ENCODE measurements around the gene PLA2G4C.

Gene PLA2G4C

GRCh38 chr19:48025480-48025879 is 85.1 kb downstream of the PLA2G4C start:
- Histone ChIP-seq H3K36me3 (ENCODE audit: insufficient read depth, low read length) (no peaks in the 10 kb centered on the region), H3K27me3 (ENCODE audit: insufficient read depth, low read length, poor library complexity) (peaks cover 16% of the 10 kb centered on the region), H3K9me3 (ENCODE audit: insufficient read depth, low read length, severe bottlenecking) (no peaks in the 10 kb centered on the region), H2AFZ (ENCODE audit: low read depth, low read length) (no peak overlapping the region), H3K4me1 (ENCODE audit: insufficient read depth, low read length) (no peaks in the 10 kb centered on the region), H3K27ac (ENCODE audit: low read length) (no peak overlapping the region), H3K4me3 (ENCODE audit: low read depth in 1 of 2, low read length in 2 of 2) (no peak overlapping the region), H4K20me1 (ENCODE audit: insufficient read depth, low read length) (no peaks in the 10 kb centered on the region), H3K9ac (ENCODE audit: low read depth, low read length) (no peak overlapping the region), H3K79me2 (ENCODE audit: insufficient read depth, low read length) (no peaks in the 10 kb centered on the region), H3K4me2 (ENCODE audit: insufficient read depth, low read length) (no peak overlapping the region)
- DNase-seq (no peak), ATAC-seq (ENCODE audit: insufficient read depth, low read depth) (no peak)
- TF ChIP-seq EZH2 (IDR thresholded peaks at IDR 0.05; ENCODE audit: borderline replicate concordance, low read depth, low read length, severe bottlenecking) (no peak), CTCF (IDR thresholded peaks at IDR 0.05; ENCODE audit: borderline replicate concordance, extremely low read depth, low read length, poor library complexity, severe bottlenecking) (no peak)

- Histone ChIP-seq H3K79me2 (ENCODE audit: insufficient read depth, low read length) (no peaks in the 10 kb centered on the region), H3K4me1 (ENCODE audit: insufficient read depth, low read length) (no peaks in the 10 kb centered on the region), H3K9ac (ENCODE audit: low read depth, low read length) (no peak overlapping the region), H3K9me3 (ENCODE audit: insufficient read depth, low read length, severe bottlenecking) (no peaks in the 10 kb centered on the region), H4K20me1 (ENCODE audit: insufficient read depth, low read length) (no peaks in the 10 kb centered on the region), H3K27me3 (ENCODE audit: insufficient read depth, low read length, poor library complexity) (peaks cover 18% of the 10 kb centered on the region), H3K4me3 (ENCODE audit: low read depth in 1 of 2, low read length in 2 of 2) (no peak overlapping the region), H3K36me3 (ENCODE audit: insufficient read depth, low read length) (no peaks in the 10 kb centered on the region), H3K4me2 (ENCODE audit: insufficient read depth, low read length) (no peak overlapping the region), H3K27ac (ENCODE audit: low read length) (no peak overlapping the region), H2AFZ (ENCODE audit: low read depth, low read length) (no peak overlapping the region)
- TF ChIP-seq CTCF (IDR thresholded peaks at IDR 0.05; ENCODE audit: borderline replicate concordance, extremely low read depth, low read length, poor library complexity, severe bottlenecking), result no peak
- TF ChIP-seq EZH2 (IDR thresholded peaks at IDR 0.05; ENCODE audit: borderline replicate concordance, low read depth, low read length, severe bottlenecking), result no peak
- no peak for ATAC-seq (ENCODE audit: insufficient read depth, low read depth)
- no peak for DNase-seq
Measured at GRCh38 chr19:48023518-48023917, 87.1 kb downstream of the PLA2G4C start.

GRCh38 chr19:48023011-48023410 is 87.6 kb downstream of the PLA2G4C start:
- H3K27me3 ChIP-seq (ENCODE audit: insufficient read depth, low read length, poor library complexity), result peaks cover 18% of the 10 kb centered on the region
- DNase-seq, result no peak
- H3K9ac ChIP-seq (ENCODE audit: low read depth, low read length), result no peak overlapping the region
- no peak for TF ChIP-seq CTCF (IDR thresholded peaks at IDR 0.05; ENCODE audit: borderline replicate concordance, extremely low read depth, low read length, poor library complexity, severe bottlenecking)
- no peak for TF ChIP-seq EZH2 (IDR thresholded peaks at IDR 0.05; ENCODE audit: borderline replicate concordance, low read depth, low read length, severe bottlenecking)
- H3K27ac ChIP-seq (ENCODE audit: low read length), result no peak overlapping the region
- no peaks in the 10 kb centered on the region for H3K36me3 ChIP-seq (ENCODE audit: insufficient read depth, low read length)
- H3K9me3 ChIP-seq (ENCODE audit: insufficient read depth, low read length, severe bottlenecking), result no peaks in the 10 kb centered on the region
- H2AFZ ChIP-seq (ENCODE audit: low read depth, low read length), result no peak overlapping the region
- H4K20me1 ChIP-seq (ENCODE audit: insufficient read depth, low read length), result no peaks in the 10 kb centered on the region
- H3K4me1 ChIP-seq (ENCODE audit: insufficient read depth, low read length), result no peaks in the 10 kb centered on the region
- H3K4me3 ChIP-seq (ENCODE audit: low read depth in 1 of 2, low read length in 2 of 2), result no peak overlapping the region
- no peaks in the 10 kb centered on the region for H3K79me2 ChIP-seq (ENCODE audit: insufficient read depth, low read length)
- no peak overlapping the region for H3K4me2 ChIP-seq (ENCODE audit: insufficient read depth, low read length)
- ATAC-seq (ENCODE audit: insufficient read depth, low read depth), result no peak

- TF ChIP-seq CTCF (IDR thresholded peaks at IDR 0.05; ENCODE audit: borderline replicate concordance, extremely low read depth, low read length, poor library complexity, severe bottlenecking) (no peak), EZH2 (IDR thresholded peaks at IDR 0.05; ENCODE audit: borderline replicate concordance, low read depth, low read length, severe bottlenecking) (no peak)
- no peaks in the 10 kb centered on the region for H3K4me1 ChIP-seq (ENCODE audit: insufficient read depth, low read length)
- H3K4me2 ChIP-seq (ENCODE audit: insufficient read depth, low read length), result no peak overlapping the region
- peaks cover 17% of the 10 kb centered on the region for H3K27me3 ChIP-seq (ENCODE audit: insufficient read depth, low read length, poor library complexity)
- no peaks in the 10 kb centered on the region for H3K79me2 ChIP-seq (ENCODE audit: insufficient read depth, low read length)
- no peaks in the 10 kb centered on the region for H3K36me3 ChIP-seq (ENCODE audit: insufficient read depth, low read length)
- ATAC-seq (ENCODE audit: insufficient read depth, low read depth) (no peak), DNase-seq (no peak)
- no peak overlapping the region for H3K4me3 ChIP-seq (ENCODE audit: low read depth in 1 of 2, low read length in 2 of 2)
- no peak overlapping the region for H3K9ac ChIP-seq (ENCODE audit: low read depth, low read length)
- no peaks in the 10 kb centered on the region for H3K9me3 ChIP-seq (ENCODE audit: insufficient read depth, low read length, severe bottlenecking)
- H4K20me1 ChIP-seq (ENCODE audit: insufficient read depth, low read length), result no peaks in the 10 kb centered on the region
- no peak overlapping the region for H2AFZ ChIP-seq (ENCODE audit: low read depth, low read length)
- no peak overlapping the region for H3K27ac ChIP-seq (ENCODE audit: low read length)
Measured at GRCh38 chr19:48020686-48021085, 89.9 kb downstream of the PLA2G4C start.
